PC-9 (cell line): Measurements from ENCODE around the gene BEX3.

Source experiments
- EZH2 ChIP-seq: fragments of 200-600 bp; sonication (generic); IDR thresholded peaks from 2 replicates; pipeline ENCODE4 v1.8.0; 2017; ENCODE audit warnings: antibody characterized with exemption, low read depth
- TF ChIP-seq, protein P1 (sequence below): fragments of 200-600 bp; sonication (generic); conservative IDR thresholded peaks from 2 replicates; pipeline ENCODE4 v1.6.1; 2017; ENCODE audit warnings: mixed run types, antibody characterized with exemption, mild to moderate bottlenecking, moderate library complexity

DNA sequence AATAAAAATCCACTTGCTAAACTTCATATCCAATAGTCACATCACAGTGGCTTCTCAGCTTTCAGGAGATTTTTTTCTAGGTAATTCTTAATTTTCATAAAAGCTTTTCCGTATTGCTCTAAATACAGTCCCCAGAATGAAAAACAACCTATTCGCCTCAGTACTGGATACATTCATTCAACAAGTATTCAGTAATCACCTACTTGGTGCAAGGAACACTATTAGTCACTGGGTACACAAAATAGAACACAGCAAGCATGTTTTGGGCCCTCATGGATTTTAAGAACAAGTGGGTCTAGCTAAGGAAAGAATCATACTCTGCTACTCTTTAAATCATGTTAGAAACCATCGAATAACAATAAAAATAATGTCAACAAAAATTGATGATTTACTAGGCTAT, 2.8 kb upstream of the BEX3 start:
- TF ChIP-seq, protein P1, sequence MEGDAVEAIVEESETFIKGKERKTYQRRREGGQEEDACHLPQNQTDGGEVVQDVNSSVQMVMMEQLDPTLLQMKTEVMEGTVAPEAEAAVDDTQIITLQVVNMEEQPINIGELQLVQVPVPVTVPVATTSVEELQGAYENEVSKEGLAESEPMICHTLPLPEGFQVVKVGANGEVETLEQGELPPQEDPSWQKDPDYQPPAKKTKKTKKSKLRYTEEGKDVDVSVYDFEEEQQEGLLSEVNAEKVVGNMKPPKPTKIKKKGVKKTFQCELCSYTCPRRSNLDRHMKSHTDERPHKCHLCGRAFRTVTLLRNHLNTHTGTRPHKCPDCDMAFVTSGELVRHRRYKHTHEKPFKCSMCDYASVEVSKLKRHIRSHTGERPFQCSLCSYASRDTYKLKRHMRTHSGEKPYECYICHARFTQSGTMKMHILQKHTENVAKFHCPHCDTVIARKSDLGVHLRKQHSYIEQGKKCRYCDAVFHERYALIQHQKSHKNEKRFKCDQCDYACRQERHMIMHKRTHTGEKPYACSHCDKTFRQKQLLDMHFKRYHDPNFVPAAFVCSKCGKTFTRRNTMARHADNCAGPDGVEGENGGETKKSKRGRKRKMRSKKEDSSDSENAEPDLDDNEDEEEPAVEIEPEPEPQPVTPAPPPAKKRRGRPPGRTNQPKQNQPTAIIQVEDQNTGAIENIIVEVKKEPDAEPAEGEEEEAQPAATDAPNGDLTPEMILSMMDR, result no peak
- TF ChIP-seq EZH2, result no peak
